Mucosa of rectum (tissue), 2 donors: ENCODE data around the gene INPP4A.

ENCODE experiments used
- H3K27ac ChIP-seq, 2 donors: one replicate each; pipeline ENCODE4 v1.7.0; 2013; ENCODE audit warnings: inconsistent platforms in 2 of 2, low read depth in 2 of 2, low read length in 2 of 2
- H3K27me3 ChIP-seq, 2 donors: one replicate each; pipeline ENCODE4 v1.7.0; 2013; ENCODE audit warnings: low read length in 2 of 2; ENCODE audit not compliant: control insufficient read depth in 2 of 2, insufficient read depth in 2 of 2
- H3K36me3 ChIP-seq, 2 donors: one replicate each; pipeline ENCODE4 v1.7.0; 2013; ENCODE audit warnings: low read length in 2 of 2; ENCODE audit not compliant: control insufficient read depth in 2 of 2, insufficient read depth in 2 of 2
- H3K4me1 ChIP-seq, 2 donors: one replicate each; pipeline ENCODE4 v1.7.0; 2013; ENCODE audit warnings: low read length in 2 of 2, mild to moderate bottlenecking in 1 of 2; ENCODE audit not compliant: control insufficient read depth in 2 of 2, insufficient read depth in 2 of 2
- H3K4me3 ChIP-seq, 2 donors: one replicate each; pipeline ENCODE4 v1.7.0; 2013; ENCODE audit warnings: low read length in 2 of 2
- H3K9ac ChIP-seq, 2 donors: one replicate each; pipeline ENCODE4 v1.7.0; 2013; ENCODE audit warnings: low read length in 2 of 2, low read depth in 1 of 2, mild to moderate bottlenecking in 1 of 2
- H3K9me3 ChIP-seq, 2 donors: one replicate each; pipeline ENCODE4 v1.7.0; 2013; ENCODE audit warnings: low read length in 2 of 2; ENCODE audit not compliant: control insufficient read depth in 2 of 2
- donor health status: healthy.
- donor health status: Normal muscosa, but diverticular disease.

The INPP4A gene

GRCh38 chr2:98436734-98437133 lies 7.9 kb upstream of the INPP4A start:
- Histone ChIP-seq H3K4me1 (peaks cover 0 to 4% of the 10 kb centered on the region in 2 donors), H3K9me3 (no peaks in the 10 kb centered on the region), H3K27ac (no peak overlapping the region), H3K4me3 (no peak overlapping the region), H3K9ac (no peak overlapping the region), H3K27me3 (no peaks in the 10 kb centered on the region), H3K36me3 (no peaks in the 10 kb centered on the region)

GRCh38 chr2:98438190-98439133 lies 6.2 kb upstream of the INPP4A start:
- Histone ChIP-seq H3K27ac (no peak overlapping the region), H3K4me3 (no peak overlapping the region)

GRCh38 chr2:98441706-98442450 lies 2.8 kb upstream of the INPP4A start:
- no peak overlapping the region for H3K27ac ChIP-seq
- H3K27me3 ChIP-seq: no peaks in the 10 kb centered on the region
- no peak overlapping the region for H3K9ac ChIP-seq
- peaks cover 9 to 13% of the 10 kb centered on the region in 2 donors for H3K4me1 ChIP-seq
- H3K4me3 ChIP-seq: no peak overlapping the region
- no peaks in the 10 kb centered on the region for H3K9me3 ChIP-seq
- H3K36me3 ChIP-seq: no peaks in the 10 kb centered on the region

More at GRCh38 chr2:98438190-98439133, 6.2 kb upstream of the INPP4A start:
- no peaks in the 10 kb centered on the region for H3K9me3 ChIP-seq
- H3K9ac ChIP-seq: no peak overlapping the region
- no peaks in the 10 kb centered on the region for H3K36me3 ChIP-seq
- peaks cover 3 to 4% of the 10 kb centered on the region in 2 donors for H3K4me1 ChIP-seq
- no peaks in the 10 kb centered on the region for H3K27me3 ChIP-seq

- Histone ChIP-seq H3K4me3 (no peak overlapping the region), H3K36me3 (no peaks in the 10 kb centered on the region), H3K27ac (no peak overlapping the region), H3K9ac (no peak overlapping the region), H3K27me3 (no peaks in the 10 kb centered on the region), H3K4me1 (peaks cover 9 to 13% of the 10 kb centered on the region in 2 donors), H3K9me3 (no peaks in the 10 kb centered on the region)
Measured at GRCh38 chr2:98442488-98442887, 2.2 kb upstream of the INPP4A start.

- Histone ChIP-seq H3K4me3 (peak overlapping the region; percentile 82 to 91), H3K9ac (peak overlapping the region; percentile 71 to 77), H3K4me1 (peaks cover 9 to 16% of the 10 kb centered on the region in 2 donors), H3K36me3 (no peaks in the 10 kb centered on the region), H3K27me3 (no peaks in the 10 kb centered on the region), H3K9me3 (no peaks in the 10 kb centered on the region), H3K27ac (peak overlapping the region; percentile 8 to 70)
Measured at GRCh38 chr2:98445177-98445682, 572 bp downstream of the INPP4A start.

GRCh38 chr2:98445683-98446581 lies 1.3 kb downstream of the INPP4A start:
- H3K4me3 ChIP-seq: peak overlapping the region; percentile 82 to 91
- H3K9ac ChIP-seq: peak overlapping the region; percentile 71 to 77
- peak overlapping the region; percentile 8 to 70 for H3K27ac ChIP-seq

GRCh38 chr2:98446850-98447249 lies 2.2 kb downstream of the INPP4A start:
- Histone ChIP-seq H3K27ac (peak overlapping the region in 1 of 2 donors; percentile 3), H3K9me3 (no peaks in the 10 kb centered on the region), H3K4me1 (peaks cover 5 to 19% of the 10 kb centered on the region in 2 donors), H3K4me3 (peak overlapping the region in 1 of 2 donors; percentile 1), H3K9ac (no peak overlapping the region), H3K36me3 (no peaks in the 10 kb centered on the region), H3K27me3 (no peaks in the 10 kb centered on the region)

More at GRCh38 chr2:98445683-98446581, 1.3 kb downstream of the INPP4A start:
- H3K4me1 ChIP-seq: peaks cover 9 to 16% of the 10 kb centered on the region in 2 donors
- no peaks in the 10 kb centered on the region for H3K9me3 ChIP-seq
- H3K36me3 ChIP-seq: no peaks in the 10 kb centered on the region
- H3K27me3 ChIP-seq: no peaks in the 10 kb centered on the region

- Histone ChIP-seq H3K4me1 (peaks cover 5 to 23% of the 10 kb centered on the region in 2 donors), H3K27me3 (no peaks in the 10 kb centered on the region), H3K4me3 (no peak overlapping the region), H3K27ac (no peak overlapping the region), H3K9me3 (no peaks in the 10 kb centered on the region), H3K36me3 (no peaks in the 10 kb centered on the region), H3K9ac (no peak overlapping the region)
Measured at GRCh38 chr2:98448441-98449145, 3.9 kb downstream of the INPP4A start.
